NOMO-1 (cell line): ENCODE data around the gene SH3RF1.

ENCODE experiments used
- DNase-seq, 2 experiments: peaks; one replicate each; lab custom pipeline; 2025; ENCODE audit not compliant: unreplicated experiment in 2 of 2; lab: John Stamatoyannopoulos, UW

SH3RF1 gene

GRCh38 chr4:169139021-169139420, 131.7 kb downstream of the SH3RF1 start:
- no peak for DNase-seq

- no peak for DNase-seq
Measured at GRCh38 chr4:169137558-169137920, 133.2 kb downstream of the SH3RF1 start.

GRCh38 chr4:169136796-169137557, 133.8 kb downstream of the SH3RF1 start:
- peak in 1 of 2 experiments; percentile 1 for DNase-seq

GRCh38 chr4:169136330-169136729, 134.4 kb downstream of the SH3RF1 start:
- no peak for DNase-seq

GRCh38 chr4:169135776-169136175, 135.0 kb downstream of the SH3RF1 start:
- no peak for DNase-seq

GRCh38 chr4:169133932-169134331, 136.8 kb downstream of the SH3RF1 start:
- DNase-seq: no peak

GRCh38 chr4:169132561-169133305, 138.0 kb downstream of the SH3RF1 start:
- no peak for DNase-seq

- DNase-seq: no peak
Measured at GRCh38 chr4:169131556-169132208, 139.1 kb downstream of the SH3RF1 start.

- no peak for DNase-seq
Measured at GRCh38 chr4:169128902-169129301, 141.9 kb downstream of the SH3RF1 start.

- DNase-seq: no peak
Measured at GRCh38 chr4:169127314-169127713, 143.4 kb downstream of the SH3RF1 start.

GRCh38 chr4:169124661-169125060, 146.1 kb downstream of the SH3RF1 start:
- no peak for DNase-seq

GRCh38 chr4:169122422-169122821, 148.3 kb downstream of the SH3RF1 start:
- no peak for DNase-seq

- DNase-seq: no peak
Measured at GRCh38 chr4:169121861-169122382, 148.8 kb downstream of the SH3RF1 start.

GRCh38 chr4:169120624-169121023, 150.1 kb downstream of the SH3RF1 start:
- DNase-seq: no peak

GRCh38 chr4:169119536-169119935, 151.2 kb downstream of the SH3RF1 start:
- no peak for DNase-seq

GRCh38 chr4:169117591-169118081, 153.1 kb downstream of the SH3RF1 start:
- no peak for DNase-seq

GRCh38 chr4:169116270-169116901, 154.4 kb downstream of the SH3RF1 start:
- no peak for DNase-seq

GRCh38 chr4:169115897-169116254, 154.9 kb downstream of the SH3RF1 start:
- DNase-seq: no peak

- DNase-seq: no peak
Measured at GRCh38 chr4:169115144-169115896, 155.4 kb downstream of the SH3RF1 start.

- no peak for DNase-seq
Measured at GRCh38 chr4:169114341-169114974, 156.3 kb downstream of the SH3RF1 start.
